Measurements from ENCODE around the gene TMEM156. TPM values are rescaled to one million over a fixed set of nuclear protein-coding genes. Genes with fewer than 3 reads are reported as not detected.

TMEM156 gene
- total RNA-seq, 6 donors from 2014 or later = 0.30 to 1.8 (median 1.0) TPM; not detected in 1

GRCh38 chr4:38951598-38951997 lies 80.6 kb downstream of the TMEM156 start:
- Histone ChIP-seq H3K27me3 (no peaks in the 10 kb centered on the region), H3K4me3 (no peak overlapping the region), H3K36me3 (no peaks in the 10 kb centered on the region), H3K4me1 (peaks cover 0 to 11% (median 3%) of the 10 kb centered on the region in 4 donors), H3K27ac (no peak overlapping the region), H3K9me3 (no peaks in the 10 kb centered on the region)
- WGBS, 2 donors = 67 to 74% methylated on average over 2 of the region's 2 CpGs
- no peak for ATAC-seq (ENCODE audit: low FRiP score in 2 of 2)
- no peak for DNase-seq
- no peak for TF ChIP-seq POLR2AphosphoS5 (IDR thresholded peaks at IDR 0.05)
- no peak for TF ChIP-seq POLR2A (IDR thresholded peaks at IDR 0.05)
- no peak for TF ChIP-seq EP300 (IDR thresholded peaks at IDR 0.05)
- no peak for TF ChIP-seq CTCF (IDR thresholded peaks at IDR 0.05)

- WGBS, 2 donors = 52 to 58% methylated on average over 6 of the region's 6 CpGs
- Histone ChIP-seq H3K27me3 (no peaks in the 10 kb centered on the region), H3K27ac (no peak overlapping the region), H3K9me3 (no peaks in the 10 kb centered on the region), H3K4me1 (peaks cover 0 to 11% (median 3%) of the 10 kb centered on the region in 4 donors), H3K36me3 (no peaks in the 10 kb centered on the region), H3K4me3 (no peak overlapping the region)
- DNase-seq = no peak
- ATAC-seq (ENCODE audit: low FRiP score in 2 of 2) = no peak
- TF ChIP-seq CTCF (IDR thresholded peaks at IDR 0.05) (no peak), POLR2A (IDR thresholded peaks at IDR 0.05) (no peak), EP300 (IDR thresholded peaks at IDR 0.05) (no peak), POLR2AphosphoS5 (IDR thresholded peaks at IDR 0.05) (no peak)
Measured at GRCh38 chr4:38950734-38951133, 81.5 kb downstream of the TMEM156 start.

GRCh38 chr4:38950159-38950558 lies 82.0 kb downstream of the TMEM156 start:
- ATAC-seq (ENCODE audit: low FRiP score in 2 of 2) = no peak
- Histone ChIP-seq H3K36me3 (peaks cover 0 to 3% (median 3%) of the 10 kb centered on the region in 4 donors), H3K4me1 (peaks cover 0 to 11% (median 3%) of the 10 kb centered on the region in 4 donors), H3K4me3 (no peak overlapping the region), H3K27ac (no peak overlapping the region), H3K9me3 (no peaks in the 10 kb centered on the region), H3K27me3 (no peaks in the 10 kb centered on the region)
- DNase-seq = no peak
- TF ChIP-seq POLR2A (IDR thresholded peaks at IDR 0.05) = no peak
- no peak for TF ChIP-seq EP300 (IDR thresholded peaks at IDR 0.05)
- TF ChIP-seq POLR2AphosphoS5 (IDR thresholded peaks at IDR 0.05) = no peak
- no peak for TF ChIP-seq CTCF (IDR thresholded peaks at IDR 0.05)
- WGBS, 2 donors = 81 to 83% methylated on average over 2 of the region's 2 CpGs

GRCh38 chr4:38949411-38950051 lies 82.7 kb downstream of the TMEM156 start:
- H3K36me3 ChIP-seq = peaks cover 0 to 10% (median 8%) of the 10 kb centered on the region in 4 donors
- ATAC-seq (ENCODE audit: low FRiP score in 2 of 2) (no peak), DNase-seq (no peak)
- no peaks in the 10 kb centered on the region for H3K9me3 ChIP-seq
- TF ChIP-seq POLR2AphosphoS5 (IDR thresholded peaks at IDR 0.05) (no peak), EP300 (IDR thresholded peaks at IDR 0.05) (no peak), POLR2A (IDR thresholded peaks at IDR 0.05) (no peak), CTCF (IDR thresholded peaks at IDR 0.05) (no peak)
- H3K4me3 ChIP-seq = no peak overlapping the region
- peaks cover 0 to 11% (median 3%) of the 10 kb centered on the region in 4 donors for H3K4me1 ChIP-seq
- no peaks in the 10 kb centered on the region for H3K27me3 ChIP-seq
- H3K27ac ChIP-seq = no peak overlapping the region
- WGBS, 2 donors = 36 to 37% methylated on average over 5 of the region's 5 CpGs

- H3K4me1 ChIP-seq = peaks cover 0 to 11% (median 3%) of the 10 kb centered on the region in 4 donors
- 62 to 64% methylated on average over 2 of the region's 2 CpGs for WGBS, 2 donors
- peaks cover 0 to 19% (median 12%) of the 10 kb centered on the region in 4 donors for H3K36me3 ChIP-seq
- no peaks in the 10 kb centered on the region for H3K9me3 ChIP-seq
- H3K27me3 ChIP-seq = no peaks in the 10 kb centered on the region
- DNase-seq = no peak
- TF ChIP-seq EP300 (IDR thresholded peaks at IDR 0.05) = no peak
- TF ChIP-seq POLR2A (IDR thresholded peaks at IDR 0.05) = no peak
- TF ChIP-seq POLR2AphosphoS5 (IDR thresholded peaks at IDR 0.05) = no peak
- H3K27ac ChIP-seq = no peak overlapping the region
- no peak overlapping the region for H3K4me3 ChIP-seq
- peak in 1 of 2 donors; percentile 88 for ATAC-seq (ENCODE audit: low FRiP score in 2 of 2)
Measured at GRCh38 chr4:38948551-38948950, 83.7 kb downstream of the TMEM156 start.

Measured in upper lobe of left lung (tissue), 6 donors.